Caco-2 (cell line): Measurements from ENCODE around the gene PITRM1. TPM values are rescaled to one million over a fixed set of nuclear protein-coding genes. Genes with fewer than 3 reads are reported as not detected.

ENCODE experiments used
- BruUV-seq: library from RNA; stranded (reverse); fragments of 400-500 nt; replicated peaks from 2 replicates; lab custom pipeline; 2021; lab: Mats Ljungman, UMichigan
- CTCF ChIA-PET: fragments of 300-600 bp; sonication (Branson Sonifier 250); formaldehyde crosslinking; loops from one replicate; lab custom pipeline; 2022; ENCODE audit warnings: antibody characterized with exemption; lab: Charles Lee
- POLR2A ChIA-PET: fragments of 300-600 bp; sonication (Branson Sonifier 250); formaldehyde crosslinking; loops from one replicate; lab custom pipeline; 2022; ENCODE audit warnings: antibody characterized with exemption; lab: Charles Lee
- DNase-seq, 2 experiments: peaks; one replicate each; pipeline versions ENCODE4 v3.0.0 to v3.0.0-alpha.2; 2020 to 2022
- H3K27me3 ChIP-seq: replicated peaks from 2 replicates; pipeline ENCODE4 v1.6.0; 2011; ENCODE audit warnings: low read length; ENCODE audit not compliant: control insufficient read depth, insufficient read depth
- H3K36me3 ChIP-seq: 2 replicates; pipeline ENCODE4 v1.5.1; 2011; ENCODE audit warnings: low read length; ENCODE audit not compliant: control insufficient read depth, insufficient read depth
- H3K4me1 ChIP-seq: fragments of 250-450 bp; sonication (Bioruptor Pico); 2 replicates; pipeline ENCODE4 v1.5.1; 2020; ENCODE audit warnings: mild to moderate bottlenecking
- H3K4me3 ChIP-seq: 2 replicates; pipeline ENCODE4 v1.5.1; 2011; ENCODE audit warnings: low read depth, mild to moderate bottlenecking, control low read depth, low read length
- H3K9me3 ChIP-seq: fragments of 250-450 bp; sonication (Bioruptor Pico); 2 replicates; pipeline ENCODE4 v1.5.1; 2020; ENCODE audit warnings: mild to moderate bottlenecking, moderate library complexity
- H3K27ac Mint-ChIP-seq: one replicate; pipeline ENCODE4 v1.8.0; 2022; ENCODE audit warnings: mixed read lengths; ENCODE audit not compliant: unreplicated experiment
- H3K27me3 Mint-ChIP-seq: one replicate; pipeline ENCODE4 v1.8.0; 2022; ENCODE audit warnings: mixed read lengths; ENCODE audit not compliant: insufficient read depth, unreplicated experiment
- H3K36me3 Mint-ChIP-seq: one replicate; pipeline ENCODE4 v1.8.0; 2022; ENCODE audit warnings: mild to moderate bottlenecking, mixed read lengths; ENCODE audit not compliant: insufficient read depth, unreplicated experiment
- H3K4me1 Mint-ChIP-seq: one replicate; pipeline ENCODE4 v1.8.0; 2022; ENCODE audit warnings: low read depth, mixed read lengths; ENCODE audit not compliant: unreplicated experiment
- H3K4me3 Mint-ChIP-seq: one replicate; pipeline ENCODE4 v1.8.0; 2022; ENCODE audit warnings: mild to moderate bottlenecking, moderate library complexity, mixed read lengths; ENCODE audit not compliant: unreplicated experiment
- H3K9me3 Mint-ChIP-seq: one replicate; pipeline ENCODE4 v1.8.0; 2022; ENCODE audit warnings: mixed read lengths; ENCODE audit not compliant: unreplicated experiment
- intact Hi-C: fragments of 100-400 bp; cut with micrococcal nuclease; formaldehyde crosslinking; loops from one replicate; pipeline ENCODE4 v1.10.0; 2022; ENCODE audit not compliant: unreplicated experiment
- total RNA-seq: library from RNA; stranded (reverse); gene quantifications from 2 replicates; pipeline ENCODE4 v1.2.3, GENCODE V29; 2022
- TF ChIP-seq, protein P1 (sequence below), 2 experiments: fragments of 200-600 bp in 1 of 2; IDR thresholded peaks; 1 replicate in 1 of 2; 2 replicates in 1 of 2; pipeline versions ENCODE4 v1.5.1 to v1.8.0; 2011 to 2022; ENCODE audit warnings: antibody characterized with exemption in 1 of 2, control low read depth in 1 of 2, inconsistent platforms in 1 of 2, low read depth in 1 of 2, low read length in 1 of 2, mild to moderate bottlenecking in 1 of 2, moderate library complexity in 1 of 2; ENCODE audit not compliant: insufficient read depth in 1 of 2, severe bottlenecking in 1 of 2, unreplicated experiment in 1 of 2

The PITRM1 gene
- total RNA-seq, 1 experiment from 2014 or later, result 80.5 TPM

DNA sequence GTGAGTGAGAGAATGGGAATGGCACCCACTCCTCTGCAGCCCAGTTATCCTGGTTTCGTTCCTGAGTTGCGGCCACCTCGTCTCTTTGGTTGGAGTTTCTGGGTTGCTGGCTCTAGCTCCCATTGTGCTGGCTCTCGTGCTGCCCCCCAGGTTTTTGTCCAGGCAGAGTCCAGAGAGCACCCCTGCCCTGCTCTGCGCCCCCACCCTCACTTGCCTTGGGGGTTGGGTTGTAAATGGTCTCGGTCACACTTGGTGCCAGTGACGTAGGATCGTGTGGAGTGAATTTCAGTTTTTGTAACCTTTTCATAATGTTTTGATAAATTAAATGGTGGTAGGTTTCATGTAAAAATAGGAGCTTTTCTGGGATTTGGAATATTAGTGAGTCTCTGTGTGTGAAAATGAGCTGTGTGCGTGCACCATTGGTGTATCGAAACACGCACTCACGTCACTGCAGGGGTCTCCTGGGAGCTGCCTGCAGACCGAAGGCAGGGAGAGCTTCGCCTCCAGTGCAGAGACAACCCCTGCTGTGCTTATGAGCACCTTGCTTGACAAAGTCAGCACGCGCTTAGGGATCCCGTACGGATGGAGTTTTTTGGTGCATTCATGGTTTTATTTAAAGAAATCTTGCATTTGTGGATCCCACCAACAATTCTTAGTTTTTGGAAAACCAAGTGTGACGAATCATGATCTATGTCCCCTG is 72.3 kb downstream of the PITRM1 start:
- intact Hi-C loops, result no loop called here

DNA sequence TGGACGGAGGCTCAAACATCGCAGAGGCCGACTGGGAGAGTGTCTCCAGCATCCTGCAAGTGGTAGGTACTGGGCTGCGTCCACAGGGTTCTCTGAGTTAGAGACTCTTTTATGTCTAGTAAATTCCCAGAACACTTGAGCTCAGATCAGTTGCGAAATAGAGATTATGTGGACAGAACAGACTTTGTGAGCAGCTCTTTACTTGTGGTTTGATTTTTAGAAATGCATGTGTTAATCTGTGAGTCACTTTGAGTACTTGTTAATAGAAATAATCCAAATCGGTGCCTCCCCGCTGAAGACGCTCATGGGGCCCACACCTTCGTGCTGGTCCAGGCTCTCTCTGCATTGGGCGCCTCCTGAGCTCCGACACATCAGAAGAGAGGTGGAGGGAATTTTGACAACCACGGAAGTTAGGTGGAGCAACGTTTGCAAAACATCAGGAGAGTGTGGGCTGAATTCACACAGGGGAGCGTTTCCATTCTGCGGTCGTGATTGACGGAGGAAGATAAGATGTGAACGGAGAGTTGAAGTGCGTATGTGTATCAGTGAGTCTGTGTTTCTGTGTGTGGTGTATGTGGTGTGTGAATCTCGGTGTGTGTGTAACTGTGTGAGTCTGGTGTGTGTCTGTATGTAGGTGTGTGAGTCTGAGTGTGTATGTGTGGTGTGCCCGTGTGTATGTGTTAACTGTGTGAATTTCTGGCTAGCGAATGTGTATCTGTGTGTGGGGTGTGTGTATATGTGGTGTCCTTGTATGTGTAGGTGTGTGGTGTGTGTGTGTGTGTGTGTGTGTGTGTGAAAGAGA is 73.1 kb downstream of the PITRM1 start:
- BruUV-seq, result no TSS peak
- POLR2A ChIA-PET, result no interaction called here
- DNase-seq, result no peak
- no peak overlapping the region for H3K4me3 ChIP-seq
- Mint-ChIP-seq H3K9me3 (no peaks in the 10 kb centered on the region), H3K4me1 (peaks cover 22% of the 10 kb centered on the region), H3K36me3 (peaks cover 82% of the 10 kb centered on the region), H3K27me3 (no peaks in the 10 kb centered on the region), H3K27ac (peak overlapping the region; percentile 18), H3K4me3 (no peak overlapping the region)
- CTCF ChIA-PET, result no interaction called here
- H3K36me3 ChIP-seq, result peaks cover 5% of the 10 kb centered on the region
- TF ChIP-seq, protein P1, sequence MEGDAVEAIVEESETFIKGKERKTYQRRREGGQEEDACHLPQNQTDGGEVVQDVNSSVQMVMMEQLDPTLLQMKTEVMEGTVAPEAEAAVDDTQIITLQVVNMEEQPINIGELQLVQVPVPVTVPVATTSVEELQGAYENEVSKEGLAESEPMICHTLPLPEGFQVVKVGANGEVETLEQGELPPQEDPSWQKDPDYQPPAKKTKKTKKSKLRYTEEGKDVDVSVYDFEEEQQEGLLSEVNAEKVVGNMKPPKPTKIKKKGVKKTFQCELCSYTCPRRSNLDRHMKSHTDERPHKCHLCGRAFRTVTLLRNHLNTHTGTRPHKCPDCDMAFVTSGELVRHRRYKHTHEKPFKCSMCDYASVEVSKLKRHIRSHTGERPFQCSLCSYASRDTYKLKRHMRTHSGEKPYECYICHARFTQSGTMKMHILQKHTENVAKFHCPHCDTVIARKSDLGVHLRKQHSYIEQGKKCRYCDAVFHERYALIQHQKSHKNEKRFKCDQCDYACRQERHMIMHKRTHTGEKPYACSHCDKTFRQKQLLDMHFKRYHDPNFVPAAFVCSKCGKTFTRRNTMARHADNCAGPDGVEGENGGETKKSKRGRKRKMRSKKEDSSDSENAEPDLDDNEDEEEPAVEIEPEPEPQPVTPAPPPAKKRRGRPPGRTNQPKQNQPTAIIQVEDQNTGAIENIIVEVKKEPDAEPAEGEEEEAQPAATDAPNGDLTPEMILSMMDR (IDR thresholded peaks at IDR 0.05; ENCODE audit: insufficient read depth in 1 of 2, low read depth in 1 of 2, low read length in 1 of 2, severe bottlenecking in 1 of 2, unreplicated experiment in 1 of 2), result no peak
- no peaks in the 10 kb centered on the region for H3K27me3 ChIP-seq
- H3K4me1 ChIP-seq, result peaks cover 35% of the 10 kb centered on the region
- intact Hi-C loops, result no loop called here
- no peaks in the 10 kb centered on the region for H3K9me3 ChIP-seq

More for the DNA sequence above, 72.3 kb downstream of the PITRM1 start:
- Histone ChIP-seq H3K4me3 (no peak overlapping the region), H3K9me3 (no peaks in the 10 kb centered on the region), H3K27me3 (no peaks in the 10 kb centered on the region), H3K36me3 (peaks cover 5% of the 10 kb centered on the region), H3K4me1 (peaks cover 28% of the 10 kb centered on the region)
- no peak for DNase-seq
- no peak overlapping the region for H3K4me3 Mint-ChIP-seq
- TF ChIP-seq, protein P1 (IDR thresholded peaks at IDR 0.05; ENCODE audit: insufficient read depth in 1 of 2, low read depth in 1 of 2, low read length in 1 of 2, severe bottlenecking in 1 of 2, unreplicated experiment in 1 of 2), result no peak
- BruUV-seq, result no TSS peak
- H3K4me1 Mint-ChIP-seq, result peaks cover 18% of the 10 kb centered on the region
- no peaks in the 10 kb centered on the region for H3K27me3 Mint-ChIP-seq
- POLR2A ChIA-PET, result interaction anchor here (0.6 kb wide), 1 partner anchor 1872 kb away, joined by 4 read pairs; no protein-coding TSS in a partner anchor
- H3K9me3 Mint-ChIP-seq, result no peaks in the 10 kb centered on the region
- CTCF ChIA-PET, result no interaction called here
- H3K36me3 Mint-ChIP-seq, result peaks cover 83% of the 10 kb centered on the region
- peak overlapping the region; percentile 18 for H3K27ac Mint-ChIP-seq

DNA sequence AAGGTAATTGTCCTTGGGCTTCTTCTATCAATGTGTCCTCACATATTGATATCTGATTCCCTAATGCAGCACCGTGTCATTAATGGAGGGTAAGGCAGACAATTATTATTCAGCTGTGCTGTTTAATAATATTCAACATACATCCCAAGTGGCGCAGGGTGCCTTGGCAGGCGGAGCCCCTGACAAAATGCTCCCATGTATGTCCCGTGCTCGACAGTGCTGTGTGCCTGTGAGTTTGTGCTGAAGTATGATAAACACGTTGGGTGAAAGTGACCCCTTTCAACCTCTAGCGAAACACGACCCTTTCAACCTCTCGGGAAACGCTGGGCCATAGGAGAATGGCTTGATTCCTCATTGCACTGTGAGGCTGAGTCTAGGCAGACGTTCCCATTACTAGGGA is 73.9 kb downstream of the PITRM1 start:
- Mint-ChIP-seq H3K27ac (no peak overlapping the region), H3K27me3 (no peaks in the 10 kb centered on the region), H3K36me3 (peaks cover 82% of the 10 kb centered on the region), H3K4me1 (peaks cover 30% of the 10 kb centered on the region), H3K9me3 (no peaks in the 10 kb centered on the region), H3K4me3 (no peak overlapping the region)
- intact Hi-C loops, result no loop called here
- ChIA-PET CTCF (no interaction called here), POLR2A (no interaction called here)
- H3K27me3 ChIP-seq, result no peaks in the 10 kb centered on the region
- no peaks in the 10 kb centered on the region for H3K9me3 ChIP-seq
- TF ChIP-seq, protein P1 (IDR thresholded peaks at IDR 0.05; ENCODE audit: insufficient read depth in 1 of 2, low read depth in 1 of 2, low read length in 1 of 2, severe bottlenecking in 1 of 2, unreplicated experiment in 1 of 2), result no peak
- no peak for DNase-seq
- peaks cover 43% of the 10 kb centered on the region for H3K4me1 ChIP-seq
- no TSS peak for BruUV-seq
- no peak overlapping the region for H3K4me3 ChIP-seq
- H3K36me3 ChIP-seq, result peaks cover 5% of the 10 kb centered on the region
